ENCODE data around the gene BMPER.

The BMPER gene

GRCh38 chr7:34044734-34045353, 139.5 kb downstream of the BMPER start:
- Histone ChIP-seq H3K4me1 (ENCODE audit: control insufficient read depth, insufficient read depth, low read length) (0 out of 2 replicates have a peak, but pooled peaks cover 2% of the 10 kb centered on the region), H3K4me3 (ENCODE audit: low read depth, low read length) (no peak overlapping the region), H3K9me3 (ENCODE audit: control insufficient read depth, insufficient read depth, low read depth, low read length) (no peaks in the 10 kb centered on the region), H3K27ac (ENCODE audit: extremely low read depth, low read depth, low read length) (no peak overlapping the region), H3K36me3 (ENCODE audit: control insufficient read depth in 2 of 2, insufficient read depth in 1 of 2, low read length in 2 of 2) (no peaks in the 10 kb centered on the region)
- CTCF ChIA-PET, result interaction anchor here (0.5 to 0.6 kb wide), 3 partner anchors 63 to 855 kb away, joined by 3 to 4 read pairs (median 4); no protein-coding TSS in a partner anchor
- TF ChIP-seq ZBTB20 (tag by site-specific recombination; IDR thresholded peaks at IDR 0.05) (no peak), ZNF658 (tag by site-specific recombination; IDR thresholded peaks at IDR 0.05) (no peak), HOXC10 (CRISPR knock-in tag; IDR thresholded peaks at IDR 0.05) (no peak), YY1 (tag by site-specific recombination; IDR thresholded peaks at IDR 0.05) (no peak), ZNF140 (tag by site-specific recombination; IDR thresholded peaks at IDR 0.05) (no peak), ZNF2 (tag by site-specific recombination; IDR thresholded peaks at IDR 0.05) (no peak), ZNF555 (tag by site-specific recombination; conservative IDR thresholded peaks at IDR 0.05) (no peak), PRDM6 (tag by site-specific recombination; IDR thresholded peaks at IDR 0.05) (no peak), ZNF621 (tag by site-specific recombination; IDR thresholded peaks at IDR 0.05) (no peak), MZF1 (tag by site-specific recombination; IDR thresholded peaks at IDR 0.05; ENCODE audit: borderline replicate concordance) (no peak), TRIM28 (IDR thresholded peaks at IDR 0.05; ENCODE audit: borderline replicate concordance, low read length) (no peak), ZBTB8A (tag by site-specific recombination; IDR thresholded peaks at IDR 0.05) (no peak), ZSCAN16 (tag by site-specific recombination; IDR thresholded peaks at IDR 0.05) (no peak), ZNF837 (tag by site-specific recombination; IDR thresholded peaks at IDR 0.05) (no peak)
- POLR2A ChIA-PET, result no interaction called here

- no peak for TF ChIP-seq HOXD13 (CRISPR knock-in tag; IDR thresholded peaks at IDR 0.05; ENCODE audit: borderline replicate concordance)
- TF ChIP-seq ZNF23 (tag by site-specific recombination; IDR thresholded peaks at IDR 0.05; ENCODE audit: borderline replicate concordance), result no peak
- no peak for TF ChIP-seq ZBTB21 (tag by site-specific recombination; IDR thresholded peaks at IDR 0.05)
- no peak for TF ChIP-seq ZNF76 (tag by site-specific recombination; IDR thresholded peaks at IDR 0.05; ENCODE audit: borderline replicate concordance, low read depth)
- no peak for TF ChIP-seq ZSCAN16 (tag by site-specific recombination; IDR thresholded peaks at IDR 0.05)
- no peak for TF ChIP-seq TSHZ1 (tag by site-specific recombination; IDR thresholded peaks at IDR 0.05; ENCODE audit: borderline replicate concordance)
- TF ChIP-seq ZNF184 (tag by site-specific recombination; IDR thresholded peaks at IDR 0.05), result no peak
- Histone ChIP-seq H3K4me1 (ENCODE audit: control insufficient read depth, insufficient read depth, low read length) (0 out of 2 replicates have a peak, but pooled peaks cover 2% of the 10 kb centered on the region), H3K9me3 (ENCODE audit: control insufficient read depth, insufficient read depth, low read depth, low read length) (no peaks in the 10 kb centered on the region), H3K4me3 (ENCODE audit: low read depth, low read length) (no peak overlapping the region), H3K27ac (ENCODE audit: extremely low read depth, low read depth, low read length) (no peak overlapping the region), H3K36me3 (ENCODE audit: control insufficient read depth in 2 of 2, insufficient read depth in 1 of 2, low read length in 2 of 2) (no peaks in the 10 kb centered on the region)
- POLR2A ChIA-PET, result no interaction called here
- CTCF ChIA-PET, result interaction anchor here (0.6 kb wide), 1 partner anchor 9 kb away, joined by 3 read pairs; no protein-coding TSS in a partner anchor
These were observed 143.1 kb downstream of the BMPER start for GRCh38 chr7:34048445-34048844.
